Aorta (tissue), 5 donors: ENCODE results near the gene TRA2B. TPM values are rescaled to one million over a fixed set of nuclear protein-coding genes. Genes with fewer than 3 reads are reported as not detected.

ENCODE experiments used
- ATAC-seq: fragments of 200-7000 bp; cut with Tn5 transposase; one replicate; pipeline ENCODE4 v1.9.1; 2022; ENCODE audit warnings: moderate library complexity; ENCODE audit not compliant: low FRiP score
- DNase-seq, 2 donors: peaks; one replicate each; pipeline ENCODE4 v3.0.0-alpha.2; 2020
- H3K27ac ChIP-seq, 2 donors: one replicate each; pipeline ENCODE4 v1.5.1; 2013; ENCODE audit warnings: low read length in 2 of 2, mild to moderate bottlenecking in 2 of 2, moderate library complexity in 2 of 2, control low read depth in 1 of 2, inconsistent platforms in 1 of 2, low read depth in 1 of 2
- H3K27me3 ChIP-seq, 2 donors: one replicate each; pipeline ENCODE4 v1.6.1; 2013; ENCODE audit warnings: control low read depth in 1 of 2, low read length in 1 of 2, mild to moderate bottlenecking in 1 of 2, moderate library complexity in 1 of 2; ENCODE audit not compliant: insufficient read depth in 2 of 2, control insufficient read depth in 1 of 2
- H3K36me3 ChIP-seq, 2 donors: one replicate each; pipeline ENCODE4 v1.6.1; 2013; ENCODE audit warnings: control low read depth in 1 of 2, low read length in 1 of 2, mild to moderate bottlenecking in 1 of 2; ENCODE audit not compliant: insufficient read depth in 2 of 2, control insufficient read depth in 1 of 2
- H3K4me1 ChIP-seq, 2 donors: one replicate each; pipeline ENCODE4 v1.6.1; 2013; ENCODE audit warnings: low read length in 2 of 2, control low read depth in 1 of 2, mild to moderate bottlenecking in 1 of 2, moderate library complexity in 1 of 2; ENCODE audit not compliant: insufficient read depth in 2 of 2, control insufficient read depth in 1 of 2
- H3K4me3 ChIP-seq, 2 donors: one replicate each; pipeline ENCODE4 v1.5.1; 2013; ENCODE audit warnings: low read length in 2 of 2, control low read depth in 1 of 2, mild to moderate bottlenecking in 1 of 2
- H3K9me3 ChIP-seq: one replicate; pipeline ENCODE4 v1.6.1; 2013; ENCODE audit warnings: mild to moderate bottlenecking, low read length; ENCODE audit not compliant: control insufficient read depth
- WGBS, 2 donors: extraction: QIAGEN DNeasy Blood & Tissue Kit; methylation state at CpG; one replicate each; pipeline ENCODE4 v1.1.7; 2013; 5-methylcytosine and 5-hydroxymethylcytosine counted together
- intact Hi-C, 2 donors: fragments of 100-400 bp; cut with DNase I; formaldehyde crosslinking; loops; one replicate each; pipeline versions ENCODE4 v1.14.2 to v1.15.0; 2022
- polyA plus RNA-seq, 2 donors: library from polyadenylated mRNA; stranded (reverse); fragments of 200-250 nt; gene quantifications; one replicate each; pipeline ENCODE4 v1.2.3, GENCODE V29; 2013
- total RNA-seq, 2 donors: library from RNA; stranded (reverse); fragmentation: NEBNext Ultra II Directional; extraction: Animal tissue kit (Norgen Biotek cat#: 25700); gene quantifications; one replicate each; pipeline ENCODE4 v1.2.1, GENCODE V29; 2021
- donor health status: healthy with polysubstance abuse.
- donor health status: Bipolar disorder and iron deficiency.
- donor health status: DM: no; HTN: no; CAD: no.
- donor health status: DM: no; HTN: no; CAD: no.
- donor health status: DM: yes; HTN: yes; CAD: no.

The TRA2B gene
- total and polyA plus RNA-seq, 4 donors = 77.4 to 150 (median 90.9) TPM

DNA sequence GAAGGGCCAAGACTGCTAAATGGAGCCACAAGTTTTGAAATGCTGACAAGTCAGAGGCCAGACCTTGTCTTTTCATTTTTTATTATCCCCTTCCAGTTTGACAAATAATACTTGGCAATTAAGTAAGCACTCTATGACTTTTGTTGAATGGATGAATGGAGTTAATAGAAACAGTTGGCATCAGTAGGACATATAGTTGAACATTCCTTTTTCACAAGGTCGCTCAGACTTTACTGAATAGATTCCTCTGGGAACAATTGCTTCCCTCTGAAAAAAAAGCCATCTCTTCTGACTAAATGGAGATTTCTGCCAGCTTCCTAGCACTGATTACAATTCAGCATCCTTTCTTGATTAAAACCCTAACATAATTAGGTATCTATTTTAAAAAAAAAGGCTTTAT, 53.2 kb downstream of the TRA2B start:
- Histone ChIP-seq H3K36me3 (no peaks in the 10 kb centered on the region), H3K27me3 (no peaks in the 10 kb centered on the region), H3K27ac (no peak overlapping the region), H3K4me3 (no peak overlapping the region), H3K9me3 (no peaks in the 10 kb centered on the region), H3K4me1 (no peaks in the 10 kb centered on the region)
- ATAC-seq (no peak), DNase-seq (no peak)
- WGBS, 2 donors = 29 to 34% methylated on average over 1 of the region's 1 CpG
- intact Hi-C loops = no loop called here

- 87 to 93% methylated on average over 4 of the region's 4 CpGs for WGBS, 2 donors
- Histone ChIP-seq H3K4me1 (no peaks in the 10 kb centered on the region), H3K36me3 (no peaks in the 10 kb centered on the region), H3K27me3 (no peaks in the 10 kb centered on the region), H3K27ac (no peak overlapping the region), H3K4me3 (no peak overlapping the region), H3K9me3 (no peaks in the 10 kb centered on the region)
- intact Hi-C loops = no loop called here
- ATAC-seq (no peak), DNase-seq (no peak)
Measured at GRCh38 chr3:185881926-185882325, 55.9 kb downstream of the TRA2B start.

GRCh38 chr3:185880600-185880999, 57.2 kb downstream of the TRA2B start:
- ATAC-seq (no peak), DNase-seq (no peak)
- intact Hi-C loops = no loop called here
- no peaks in the 10 kb centered on the region for H3K9me3 ChIP-seq
- 83% methylated on average over 7 of the region's 7 CpGs for WGBS, 2 donors
- no peaks in the 10 kb centered on the region for H3K27me3 ChIP-seq
- H3K27ac ChIP-seq = no peak overlapping the region
- no peaks in the 10 kb centered on the region for H3K36me3 ChIP-seq
- no peak overlapping the region for H3K4me3 ChIP-seq
- no peaks in the 10 kb centered on the region for H3K4me1 ChIP-seq

DNA sequence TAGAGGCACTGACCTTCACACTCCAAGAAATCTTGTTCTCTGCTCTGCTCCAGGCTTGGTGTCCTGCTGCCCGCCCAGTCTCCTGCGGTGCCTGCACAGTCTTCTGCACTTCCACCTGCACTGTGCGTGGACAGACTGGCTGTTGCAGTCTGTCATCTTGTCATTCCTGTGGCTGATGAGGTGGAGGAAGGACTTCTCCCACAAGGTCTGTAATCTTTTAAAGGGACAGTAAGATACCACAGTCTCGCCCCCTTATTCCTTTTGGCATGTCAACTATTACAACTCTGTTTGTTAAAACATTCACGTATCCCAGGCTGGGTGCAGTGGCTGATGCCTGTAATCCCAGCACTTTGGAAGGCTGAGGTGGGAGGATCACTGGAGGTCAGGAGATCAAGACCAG, 58.9 kb downstream of the TRA2B start:
- Histone ChIP-seq H3K27ac (no peak overlapping the region), H3K36me3 (no peaks in the 10 kb centered on the region), H3K4me1 (no peaks in the 10 kb centered on the region), H3K27me3 (no peaks in the 10 kb centered on the region), H3K4me3 (no peak overlapping the region), H3K9me3 (no peaks in the 10 kb centered on the region)
- 66 to 70% methylated on average over 5 of the region's 5 CpGs for WGBS, 2 donors
- ATAC-seq (no peak), DNase-seq (no peak)
- intact Hi-C loops = no loop called here

DNA sequence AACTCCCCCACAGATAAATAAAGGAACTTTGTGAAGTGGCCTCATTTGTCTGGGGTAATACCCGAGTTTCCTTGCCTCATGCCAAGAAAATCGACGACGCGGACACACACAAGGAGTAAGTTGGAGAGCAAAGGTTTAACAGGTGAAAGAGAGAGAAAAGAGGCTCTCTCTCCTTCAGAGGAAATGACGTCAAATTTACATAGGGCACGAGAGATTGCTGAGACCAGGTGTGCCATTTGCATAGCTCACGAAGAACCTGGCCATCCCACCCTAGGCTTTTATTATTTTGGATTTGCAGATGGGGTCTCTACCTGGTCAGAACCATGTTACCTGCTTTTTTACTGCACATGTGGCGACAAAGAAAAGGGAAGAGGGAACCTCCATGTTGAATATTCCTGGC, 63.7 kb downstream of the TRA2B start:
- 65% methylated on average over 9 of the region's 9 CpGs for WGBS, 2 donors
- H3K4me3 ChIP-seq = no peak overlapping the region
- ATAC-seq (no peak), DNase-seq (no peak)
- H3K9me3 ChIP-seq = no peaks in the 10 kb centered on the region
- no peaks in the 10 kb centered on the region for H3K4me1 ChIP-seq
- H3K27me3 ChIP-seq = no peaks in the 10 kb centered on the region
- intact Hi-C loops = no loop called here
- H3K27ac ChIP-seq = no peak overlapping the region
- no peaks in the 10 kb centered on the region for H3K36me3 ChIP-seq

DNA sequence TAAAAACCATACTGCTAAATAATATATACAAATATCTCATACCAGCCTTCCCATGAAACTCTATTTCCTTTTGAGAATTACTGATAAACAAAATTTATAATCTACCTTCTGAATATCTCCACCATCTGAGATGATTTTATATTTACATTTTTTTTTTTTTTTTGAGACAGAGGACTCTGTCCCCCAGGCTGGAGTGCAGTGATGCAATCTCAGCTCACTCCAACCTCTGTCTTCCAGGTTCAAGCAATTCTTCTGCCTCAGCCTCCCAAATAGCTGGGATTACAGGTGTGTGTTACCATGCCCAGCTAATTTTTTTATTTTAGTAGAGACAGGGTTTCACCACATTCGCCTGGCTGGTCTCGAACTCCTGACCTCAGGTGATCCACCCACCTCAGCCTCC, 70.2 kb downstream of the TRA2B start:
- Histone ChIP-seq H3K27me3 (no peaks in the 10 kb centered on the region), H3K4me1 (no peaks in the 10 kb centered on the region), H3K27ac (no peak overlapping the region), H3K4me3 (no peak overlapping the region), H3K9me3 (peaks cover 2% of the 10 kb centered on the region), H3K36me3 (no peaks in the 10 kb centered on the region)
- intact Hi-C loops = no loop called here
- WGBS, 2 donors = 90 to 93% methylated on average over 2 of the region's 2 CpGs
- DNase-seq (no peak), ATAC-seq (no peak)

- intact Hi-C loops = no loop called here
- no peak overlapping the region for H3K27ac ChIP-seq
Measured at GRCh38 chr3:185866995-185867394, 70.8 kb downstream of the TRA2B start.

DNA sequence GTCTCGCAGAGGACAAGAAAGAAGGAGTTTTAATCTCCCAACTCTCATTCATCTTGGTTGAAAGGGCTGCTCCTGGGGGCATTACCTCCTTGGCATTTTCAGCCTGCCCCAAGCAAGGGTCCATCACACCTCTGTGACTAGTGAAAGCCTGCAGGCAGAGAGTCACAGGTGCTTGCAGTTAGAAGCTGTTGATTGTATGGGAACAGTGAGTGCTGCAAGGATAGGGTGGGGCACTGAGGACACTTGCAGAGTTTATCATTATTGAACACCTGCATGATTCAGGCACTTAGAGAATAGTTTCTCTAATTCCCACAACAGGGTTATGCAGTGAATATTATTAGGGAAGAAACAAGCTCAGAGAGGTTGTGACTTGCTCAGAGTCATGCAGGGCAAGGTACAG, 71.3 kb downstream of the TRA2B start:
- intact Hi-C loops = no loop called here
- no peaks in the 10 kb centered on the region for H3K27me3 ChIP-seq
- H3K27ac ChIP-seq = no peak overlapping the region
- no peaks in the 10 kb centered on the region for H3K36me3 ChIP-seq
- ATAC-seq = no peak
- no peak for DNase-seq
- no peaks in the 10 kb centered on the region for H3K4me1 ChIP-seq
- H3K4me3 ChIP-seq = no peak overlapping the region
- peaks cover 2% of the 10 kb centered on the region for H3K9me3 ChIP-seq
- 92 to 94% methylated on average over 1 of the region's 1 CpG for WGBS, 2 donors

More at GRCh38 chr3:185866995-185867394, 70.8 kb downstream of the TRA2B start:
- no peak for DNase-seq
- no peaks in the 10 kb centered on the region for H3K4me1 ChIP-seq
- H3K9me3 ChIP-seq = peaks cover 2% of the 10 kb centered on the region
- H3K4me3 ChIP-seq = no peak overlapping the region
- no peaks in the 10 kb centered on the region for H3K36me3 ChIP-seq
- no peaks in the 10 kb centered on the region for H3K27me3 ChIP-seq
- no peak for ATAC-seq
